Fibroblast of lung (primary cell): ENCODE data around the gene ZNF433. TPM values are rescaled to one million over a fixed set of nuclear protein-coding genes. Genes with fewer than 3 reads are reported as not detected.

Experiments
- DNase-seq, 2 donors: peaks; one replicate each; pipeline versions ENCODE4 v3.0.0 to v3.0.0-alpha.2; 2010; ENCODE audit warnings: low read depth in 2 of 2
- H2AFZ ChIP-seq: 2 replicates; pipeline ENCODE4 v1.5.1; 2012; ENCODE audit warnings: low read length, control low read depth, inconsistent platforms
- H3K27ac ChIP-seq: 2 replicates; pipeline ENCODE4 v1.5.1; 2011; ENCODE audit warnings: low read length, control low read depth; ENCODE audit not compliant: insufficient read depth
- H3K27me3 ChIP-seq: 2 replicates; pipeline ENCODE4 v1.5.1; 2011; ENCODE audit warnings: mild to moderate bottlenecking, low read length; ENCODE audit not compliant: control insufficient read depth, insufficient read depth
- H3K36me3 ChIP-seq: 2 replicates; pipeline ENCODE4 v1.5.1; 2011; ENCODE audit warnings: low read length; ENCODE audit not compliant: control insufficient read depth, insufficient read depth
- H3K4me1 ChIP-seq: 2 replicates; pipeline ENCODE4 v1.5.1; 2011; ENCODE audit warnings: low read length; ENCODE audit not compliant: control insufficient read depth, insufficient read depth; ENCODE audit errors: extremely low read depth
- H3K4me2 ChIP-seq: 2 replicates; pipeline ENCODE4 v1.5.1; 2011; ENCODE audit warnings: low read length, control low read depth; ENCODE audit not compliant: insufficient read depth; ENCODE audit errors: extremely low read depth
- H3K4me3 ChIP-seq, 4 experiments: fragments of 200-600 bp in 1 of 4; sonication (generic) in 1 of 4; replicated peaks in 1 of 4; 2 replicates each; pipeline ENCODE4 v1.5.1; 2011 to 2016; ENCODE audit warnings: low read length in 4 of 4, low read depth in 3 of 4, mild to moderate bottlenecking in 3 of 4, control low read depth in 2 of 4, inconsistent platforms in 1 of 4, mixed read lengths in 1 of 4; ENCODE audit not compliant: insufficient read depth in 1 of 4; ENCODE audit errors: control extremely low read depth in 1 of 4
- H3K79me2 ChIP-seq: 2 replicates; pipeline ENCODE4 v1.5.1; 2012; ENCODE audit warnings: mild to moderate bottlenecking, low read length, inconsistent platforms; ENCODE audit not compliant: control insufficient read depth, insufficient read depth
- H3K9ac ChIP-seq: 2 replicates; pipeline ENCODE4 v1.5.1; 2011; ENCODE audit warnings: mild to moderate bottlenecking, low read length, control low read depth; ENCODE audit not compliant: insufficient read depth
- H3K9me3 ChIP-seq: 2 replicates; pipeline ENCODE4 v1.5.1; 2012; ENCODE audit warnings: low read depth, low read length; ENCODE audit not compliant: control insufficient read depth, insufficient read depth
- H4K20me1 ChIP-seq: 2 replicates; pipeline ENCODE4 v1.5.1; 2011; ENCODE audit warnings: low read length; ENCODE audit not compliant: control insufficient read depth, insufficient read depth; ENCODE audit errors: extremely low read depth
- EZH2 ChIP-seq: IDR thresholded peaks from 2 replicates; pipeline ENCODE4 v1.5.1; 2012; ENCODE audit warnings: low read length, control low read depth, mild to moderate bottlenecking; ENCODE audit errors: missing control alignments
- polyA plus RNA-seq, 2 donors: library from polyadenylated mRNA; depleted of rRNA in 1 of 2; stranded (reverse) in 1 of 2; unstranded in 1 of 2; fragments of >200 nt; gene quantifications; 2 replicates each; pipeline ENCODE4 v1.2.1, GENCODE V29; 2011 to 2012; ENCODE audit warnings: missing spikeins in 1 of 2
- total RNA-seq: library from RNA; depleted of rRNA; stranded (reverse); fragments of >200 nt; gene quantifications from 2 replicates; pipeline ENCODE4 v1.2.1, GENCODE V29; 2014
- TF ChIP-seq, protein P1 (sequence below), 2 donors: IDR thresholded peaks in 1 of 2; conservative IDR thresholded peaks in 1 of 2; 1 replicate in 1 of 2; 2 replicates in 1 of 2; pipeline ENCODE4 v1.5.1; 2011 to 2012; ENCODE audit warnings: low read length in 2 of 2, control low read depth in 1 of 2, inconsistent platforms in 1 of 2, low read depth in 1 of 2, mild to moderate bottlenecking in 1 of 2

ZNF433 gene
- total and polyA plus RNA-seq, 2 donors (not counting 1 experiment from before 2014, with no cell fraction given): 2.9 to 8.9 TPM

DNA sequence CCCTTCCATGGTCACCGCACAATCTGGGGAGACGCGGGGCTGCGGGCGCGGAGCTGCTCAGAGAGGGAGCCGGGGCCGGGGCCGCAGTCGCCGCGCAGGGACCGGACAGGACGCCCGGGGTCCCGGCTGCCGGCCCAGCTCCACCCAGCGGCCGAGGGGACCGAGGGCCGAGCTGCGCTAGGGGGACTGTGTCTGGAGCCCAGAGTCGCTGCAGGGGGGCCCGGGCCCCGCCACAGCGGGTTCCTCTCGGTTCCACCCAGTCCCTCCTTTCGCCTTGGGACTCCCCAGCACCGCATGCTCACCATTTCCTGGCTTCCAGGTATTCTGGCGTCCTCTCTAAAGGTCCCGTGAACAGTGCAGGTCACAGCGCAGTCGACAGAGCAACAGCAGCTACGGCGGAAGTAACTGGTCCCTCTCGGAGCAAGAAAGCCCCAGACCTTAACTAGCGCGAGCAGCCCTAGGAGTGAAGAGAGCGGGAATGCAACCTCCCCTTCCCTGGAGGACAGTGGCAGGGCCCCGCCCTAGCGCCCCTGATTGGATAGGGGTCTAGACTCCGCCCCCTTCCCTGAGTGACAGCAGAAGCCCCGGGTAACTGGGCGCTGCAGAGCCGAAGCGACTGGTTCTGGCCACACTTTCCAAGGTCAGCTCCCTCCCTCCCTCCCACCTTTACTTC lies 17.2 kb upstream of the ZNF433 start, which contains the start of gene ZNF878:
TSS of gene ZNF878 (minus strand) at position 465 of the 673 bp plus-strand sequence. CDS start at position 305, 160 bp downstream.
- Histone ChIP-seq H3K27ac (no peak within 1 kb of the TSS), H3K27me3 (no peaks in the 10 kb centered on the region), H3K9ac (peak within 1 kb of the TSS; percentile 29), H3K36me3 (no peaks in the 10 kb centered on the region), H4K20me1 (no peaks in the 10 kb centered on the region), H3K4me3 (peak within 1 kb of the TSS; percentile 44 to 89 (median 68)), H3K9me3 (no peaks in the 10 kb centered on the region), H3K79me2 (no peaks in the 10 kb centered on the region), H3K4me2 (peak within 1 kb of the TSS; percentile 72), H2AFZ (peak within 1 kb of the TSS; percentile 83), H3K4me1 (no peaks in the 10 kb centered on the region)
- DNase-seq: peak; percentile 78 to 86
- no peak for TF ChIP-seq EZH2
- TF ChIP-seq, protein P1, sequence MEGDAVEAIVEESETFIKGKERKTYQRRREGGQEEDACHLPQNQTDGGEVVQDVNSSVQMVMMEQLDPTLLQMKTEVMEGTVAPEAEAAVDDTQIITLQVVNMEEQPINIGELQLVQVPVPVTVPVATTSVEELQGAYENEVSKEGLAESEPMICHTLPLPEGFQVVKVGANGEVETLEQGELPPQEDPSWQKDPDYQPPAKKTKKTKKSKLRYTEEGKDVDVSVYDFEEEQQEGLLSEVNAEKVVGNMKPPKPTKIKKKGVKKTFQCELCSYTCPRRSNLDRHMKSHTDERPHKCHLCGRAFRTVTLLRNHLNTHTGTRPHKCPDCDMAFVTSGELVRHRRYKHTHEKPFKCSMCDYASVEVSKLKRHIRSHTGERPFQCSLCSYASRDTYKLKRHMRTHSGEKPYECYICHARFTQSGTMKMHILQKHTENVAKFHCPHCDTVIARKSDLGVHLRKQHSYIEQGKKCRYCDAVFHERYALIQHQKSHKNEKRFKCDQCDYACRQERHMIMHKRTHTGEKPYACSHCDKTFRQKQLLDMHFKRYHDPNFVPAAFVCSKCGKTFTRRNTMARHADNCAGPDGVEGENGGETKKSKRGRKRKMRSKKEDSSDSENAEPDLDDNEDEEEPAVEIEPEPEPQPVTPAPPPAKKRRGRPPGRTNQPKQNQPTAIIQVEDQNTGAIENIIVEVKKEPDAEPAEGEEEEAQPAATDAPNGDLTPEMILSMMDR (conservative IDR thresholded peaks at IDR 0.05 in 1 of 2, IDR thresholded peaks at IDR 0.05 in 1 of 2; ENCODE audit: low read depth in 1 of 2, low read length in 2 of 2): peak in 1 of 2 donors; percentile 15

DNA sequence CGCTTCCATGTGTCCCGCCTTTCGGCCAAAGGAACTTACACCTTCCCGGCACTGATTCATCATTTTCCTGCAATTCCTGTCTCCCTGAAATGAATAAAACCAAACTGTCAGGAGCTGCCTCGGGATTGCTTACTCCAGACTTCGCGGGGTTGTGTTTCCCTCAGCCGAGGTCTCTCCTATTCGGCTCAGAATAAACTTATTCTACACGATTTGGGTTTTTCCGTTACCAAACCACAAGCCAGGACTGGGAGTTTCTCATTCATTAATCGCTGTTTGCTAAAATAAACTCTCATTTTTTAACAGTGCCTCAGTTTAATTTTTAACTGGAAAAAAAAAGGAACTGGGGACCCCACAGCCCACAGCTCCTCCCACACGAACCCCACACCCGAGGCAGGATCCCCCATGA lies 16.6 kb upstream of the ZNF433 start:
- H3K4me3 ChIP-seq: peak overlapping the region; percentile 44 to 89 (median 68)
- no peak for TF ChIP-seq EZH2
- TF ChIP-seq, protein P1 (conservative IDR thresholded peaks at IDR 0.05 in 1 of 2, IDR thresholded peaks at IDR 0.05 in 1 of 2; ENCODE audit: low read depth in 1 of 2, low read length in 2 of 2): no peak
- H3K27me3 ChIP-seq: no peaks in the 10 kb centered on the region
- no peaks in the 10 kb centered on the region for H3K4me1 ChIP-seq
- peak overlapping the region; percentile 70 for H2AFZ ChIP-seq
- H3K9ac ChIP-seq: peak overlapping the region; percentile 18
- H3K9me3 ChIP-seq: no peaks in the 10 kb centered on the region
- no peak overlapping the region for H3K27ac ChIP-seq
- DNase-seq: peak in 1 of 2 donors; percentile 23
- peak overlapping the region; percentile 69 for H3K4me2 ChIP-seq
- no peaks in the 10 kb centered on the region for H4K20me1 ChIP-seq
- no peaks in the 10 kb centered on the region for H3K79me2 ChIP-seq
- H3K36me3 ChIP-seq: no peaks in the 10 kb centered on the region

DNA sequence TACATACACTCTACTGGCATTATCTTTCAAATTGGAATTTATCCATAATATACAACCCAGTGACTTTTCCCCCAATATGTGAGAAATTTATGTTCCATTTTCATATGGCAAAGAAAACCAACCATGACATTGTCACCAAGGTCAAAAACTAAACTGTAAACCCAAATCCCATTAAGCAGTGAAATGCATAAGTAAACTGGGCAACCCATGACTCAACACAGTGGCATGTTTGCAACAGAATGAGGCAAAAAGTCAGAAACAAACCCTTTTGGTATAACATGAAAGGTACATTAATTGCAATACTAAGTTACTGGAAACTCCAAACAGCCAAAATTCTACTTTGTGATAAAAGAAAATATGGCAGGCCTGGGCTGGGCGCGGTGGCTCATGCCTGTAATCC lies 12.4 kb upstream of the ZNF433 start:
- no peak for TF ChIP-seq EZH2
- TF ChIP-seq, protein P1 (conservative IDR thresholded peaks at IDR 0.05 in 1 of 2, IDR thresholded peaks at IDR 0.05 in 1 of 2; ENCODE audit: low read depth in 1 of 2, low read length in 2 of 2): no peak
- no peak for DNase-seq
- Histone ChIP-seq H3K27ac (no peak overlapping the region), H3K4me3 (no peak overlapping the region), H3K79me2 (no peaks in the 10 kb centered on the region), H2AFZ (no peak overlapping the region), H3K4me1 (no peaks in the 10 kb centered on the region), H3K27me3 (no peaks in the 10 kb centered on the region), H3K9ac (no peak overlapping the region), H3K4me2 (no peak overlapping the region), H3K9me3 (no peaks in the 10 kb centered on the region), H4K20me1 (no peaks in the 10 kb centered on the region), H3K36me3 (no peaks in the 10 kb centered on the region)
